ENCODE measurements around the gene NCKAP5.

- TF ChIP-seq SP1 (IDR thresholded peaks at IDR 0.05) (no peak), BHLHE40 (IDR thresholded peaks at IDR 0.05; ENCODE audit: borderline replicate concordance) (no peak), ELF4 (IDR thresholded peaks at IDR 0.05) (no peak), CTBP1 (IDR thresholded peaks at IDR 0.05; ENCODE audit: borderline replicate concordance) (no peak), FOXA1 (IDR thresholded peaks at IDR 0.05) (no peak), ARNT (IDR thresholded peaks at IDR 0.05) (no peak), TARDBP (IDR thresholded peaks at IDR 0.05) (no peak), SUZ12 (IDR thresholded peaks at IDR 0.05) (no peak), HDGF (IDR thresholded peaks at IDR 0.05; ENCODE audit: borderline replicate concordance) (no peak), FOXM1 (IDR thresholded peaks at IDR 0.05; ENCODE audit: borderline replicate concordance) (no peak), ZNF384 (IDR thresholded peaks at IDR 0.05) (no peak), L3MBTL2 (conservative IDR thresholded peaks at IDR 0.05) (no peak)
- TF ChIP-seq, protein P1, sequence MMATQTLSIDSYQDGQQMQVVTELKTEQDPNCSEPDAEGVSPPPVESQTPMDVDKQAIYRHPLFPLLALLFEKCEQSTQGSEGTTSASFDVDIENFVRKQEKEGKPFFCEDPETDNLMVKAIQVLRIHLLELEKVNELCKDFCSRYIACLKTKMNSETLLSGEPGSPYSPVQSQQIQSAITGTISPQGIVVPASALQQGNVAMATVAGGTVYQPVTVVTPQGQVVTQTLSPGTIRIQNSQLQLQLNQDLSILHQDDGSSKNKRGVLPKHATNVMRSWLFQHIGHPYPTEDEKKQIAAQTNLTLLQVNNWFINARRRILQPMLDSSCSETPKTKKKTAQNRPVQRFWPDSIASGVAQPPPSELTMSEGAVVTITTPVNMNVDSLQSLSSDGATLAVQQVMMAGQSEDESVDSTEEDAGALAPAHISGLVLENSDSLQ (IDR thresholded peaks at IDR 0.05): no peak
Measured at GRCh38 chr2:133589456-133589855, 21.2 kb upstream of the NCKAP5 start.

Measured in HEK293T (cell line).